ENCODE results near the gene PPP1R13L.

PPP1R13L gene

DNA sequence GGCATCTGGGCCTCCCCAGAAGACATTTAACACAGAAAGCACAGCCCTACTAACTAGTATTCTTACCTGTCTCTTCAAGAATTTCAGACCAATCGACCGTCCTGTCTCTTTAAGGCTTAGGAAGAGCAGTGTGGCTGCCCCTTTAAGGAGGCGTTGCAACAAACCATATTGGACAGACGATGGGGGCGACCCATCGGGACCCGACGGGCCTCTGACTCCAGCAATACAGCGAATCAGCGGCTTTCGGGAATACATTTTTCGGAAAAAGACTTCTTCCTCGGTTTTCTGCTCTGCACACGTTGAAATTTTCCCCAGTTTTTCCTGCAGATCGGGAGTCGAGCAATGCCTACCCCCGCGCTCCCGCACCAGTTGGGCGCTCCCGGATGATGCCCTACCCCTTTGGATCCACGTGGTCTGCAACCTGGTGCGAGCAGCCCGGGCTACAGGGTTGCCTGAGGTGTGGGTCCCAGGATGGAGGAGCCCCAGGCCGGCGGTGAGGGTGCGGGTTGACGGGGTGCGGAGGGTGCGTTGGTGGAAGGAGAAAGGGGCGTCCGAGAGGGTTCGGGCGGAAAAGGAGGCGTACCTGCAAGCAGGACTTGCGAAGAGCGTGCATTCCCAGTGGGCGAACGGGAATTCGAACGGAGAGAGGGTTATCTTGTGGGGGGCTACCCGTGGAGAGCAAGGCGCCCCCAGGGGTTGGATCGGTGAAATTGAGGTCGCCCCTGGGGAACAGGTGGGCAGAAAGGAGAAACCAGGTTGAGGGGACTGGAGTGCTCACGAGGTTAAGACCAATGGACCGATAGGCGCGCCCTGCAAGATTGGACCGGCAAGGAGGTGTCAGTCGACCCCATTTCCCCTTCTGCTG, 1.6 kb upstream of the PPP1R13L start, which contains the start of gene POLR1G:
Gene POLR1G, plus strand, starts transcription at position 419 of the 865 bp plus-strand sequence. Its CDS starts 53 bp downstream, at position 472.
- DNase-seq: peak; percentile 83

DNA sequence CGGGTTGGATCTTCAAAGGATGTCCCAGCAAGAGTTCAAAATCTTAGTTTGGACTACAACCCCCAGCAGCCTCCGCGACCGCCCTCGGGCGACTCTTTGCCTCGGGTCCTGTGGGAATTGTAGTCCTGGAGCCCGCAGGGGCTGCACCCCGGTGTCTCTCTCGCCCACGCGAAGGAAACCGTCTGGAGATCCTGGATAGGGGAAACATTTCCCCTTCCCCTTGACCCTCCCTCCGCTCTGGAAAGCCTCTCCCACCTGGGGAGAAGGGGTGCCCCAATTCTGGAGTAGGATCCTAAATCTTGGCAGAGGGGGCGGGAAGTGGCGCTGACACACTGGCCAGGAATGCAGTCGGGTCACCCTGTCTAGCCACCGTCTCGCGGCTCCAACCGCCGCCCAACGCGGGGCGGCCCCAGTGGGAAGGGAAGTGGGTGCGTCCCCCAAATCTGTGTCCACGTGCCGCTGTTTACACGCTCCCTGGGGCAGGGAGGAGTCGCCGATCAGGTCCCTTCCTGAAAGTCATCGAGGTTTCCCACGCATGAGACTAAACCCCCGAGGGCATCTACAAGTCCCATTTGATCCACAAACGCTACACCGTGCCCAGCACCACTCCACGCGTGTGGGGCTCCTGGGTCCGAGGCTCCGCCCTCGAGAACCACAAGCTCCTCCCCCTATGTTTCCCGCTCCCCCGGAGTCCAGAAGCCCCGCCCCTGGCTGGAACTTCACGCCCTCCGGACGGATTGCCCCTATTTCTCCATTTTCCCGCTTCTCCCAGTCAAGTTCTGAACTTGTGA, 761 bp upstream of the PPP1R13L start:
- peak; percentile 79 for DNase-seq

DNA sequence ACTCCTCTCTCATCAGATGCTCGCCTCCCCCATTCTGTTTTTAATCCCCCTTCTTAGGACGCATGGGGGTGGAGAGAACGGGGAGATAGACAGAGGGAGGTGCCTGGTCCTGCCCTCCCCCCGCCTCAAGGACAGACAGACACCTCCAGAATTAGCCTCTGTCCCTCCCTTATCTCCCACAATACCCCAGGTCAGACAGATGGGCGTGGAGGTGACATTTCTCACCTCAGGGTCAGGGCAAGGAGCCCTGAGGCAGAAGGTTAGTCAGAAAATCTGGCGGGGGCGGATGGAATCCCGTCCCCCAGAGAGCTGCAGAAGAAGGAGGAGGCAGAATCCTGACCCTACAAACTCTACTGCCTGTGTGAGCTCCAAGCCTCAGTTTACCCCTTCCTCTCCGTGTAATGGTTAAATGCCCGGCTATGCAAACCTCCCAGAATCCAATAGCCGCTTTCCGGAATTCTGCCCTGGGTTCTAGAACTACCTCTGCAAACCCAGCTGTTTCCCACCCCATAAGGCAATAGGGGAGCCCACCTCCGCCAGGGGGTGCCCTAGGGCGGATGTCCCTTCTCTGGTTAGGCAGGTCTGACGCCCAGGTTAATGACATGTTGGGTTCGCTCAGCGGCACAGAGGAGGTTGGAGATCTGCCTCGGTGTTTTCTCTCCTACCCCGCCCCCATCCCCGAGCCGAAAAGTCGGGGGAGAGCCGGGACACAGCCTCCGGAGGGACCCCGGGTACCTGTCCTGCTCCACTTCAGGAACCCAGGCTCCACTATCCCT, 900 bp downstream of the PPP1R13L start:
- peak; percentile 48 for DNase-seq

DNA sequence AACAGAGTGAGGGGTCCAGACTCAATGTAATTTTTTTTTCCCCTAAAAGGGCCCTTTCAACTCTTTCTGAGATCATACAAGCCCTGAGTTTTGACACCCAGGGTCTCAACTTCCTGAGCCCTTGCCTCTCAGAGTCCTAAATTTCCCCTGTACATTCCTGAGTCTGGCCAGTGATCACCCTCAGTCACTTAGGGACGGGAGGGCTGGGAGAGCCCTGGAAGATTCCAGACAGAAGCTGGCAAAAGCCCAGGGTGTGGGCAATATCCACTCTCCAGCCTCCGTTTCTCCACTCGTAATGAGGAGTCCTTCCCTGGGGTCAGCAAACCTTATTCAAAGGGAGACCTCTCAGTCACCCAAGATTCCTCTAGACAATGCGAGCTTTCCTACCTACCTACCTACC, 1.6 kb downstream of the PPP1R13L start:
- no peak for DNase-seq

DNA sequence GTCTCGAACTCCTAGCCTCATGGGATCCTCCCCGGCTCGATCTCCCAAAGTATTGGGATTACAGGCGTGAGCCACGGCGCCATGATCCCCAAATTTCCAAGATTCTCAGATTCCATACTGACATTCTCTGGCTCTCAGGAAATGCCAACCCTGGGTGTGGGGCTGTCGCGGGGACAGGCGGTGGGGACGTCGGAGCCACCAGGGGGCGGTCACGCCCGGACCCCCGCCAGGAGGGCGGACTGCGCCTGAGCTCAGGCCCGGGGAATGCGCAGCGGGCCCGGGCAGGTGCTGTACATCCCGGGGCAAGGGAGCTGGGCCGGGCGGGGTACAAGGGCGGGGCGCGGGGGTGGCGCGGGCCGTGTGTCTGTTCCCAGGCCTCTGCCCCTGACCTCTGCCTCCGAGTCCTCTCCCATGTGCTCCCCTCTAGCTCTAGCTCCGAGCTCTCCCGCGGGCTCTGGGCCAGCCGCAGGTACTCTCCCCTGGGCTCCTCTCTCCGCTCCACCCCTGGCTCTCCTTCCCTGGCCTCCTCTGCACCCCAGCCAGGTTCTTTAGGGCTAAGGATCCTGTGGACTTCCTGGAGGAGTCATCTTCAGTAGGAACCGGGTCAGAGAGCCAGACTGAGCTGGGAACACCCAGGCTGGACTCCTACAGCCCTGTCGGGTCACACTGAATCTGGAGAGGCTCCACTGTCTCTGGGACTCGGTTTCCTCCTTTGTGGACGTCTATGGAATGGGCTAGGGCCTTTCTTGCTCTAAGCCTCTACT, 2.4 kb downstream of the PPP1R13L start:
- DNase-seq: no peak

DNA sequence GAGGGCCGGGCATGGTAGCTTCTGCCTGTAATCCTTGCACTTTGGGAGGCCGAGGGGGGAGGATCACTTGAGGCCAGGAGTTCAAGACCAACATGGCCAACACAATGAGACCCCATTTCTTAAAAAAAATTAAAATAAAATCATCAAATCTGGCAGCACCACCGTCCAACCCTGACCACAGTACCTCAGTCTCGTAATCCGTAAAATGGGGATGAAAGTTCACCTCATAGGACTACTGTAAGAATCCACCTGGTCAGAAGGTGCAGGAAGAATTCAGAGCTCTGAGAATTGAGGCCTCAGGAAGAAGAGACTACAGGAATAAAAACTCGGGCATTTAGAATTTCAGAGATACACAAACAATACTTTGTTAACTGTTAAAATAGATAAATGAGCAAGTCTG, 3.1 kb downstream of the PPP1R13L start:
- no peak for DNase-seq

DNA sequence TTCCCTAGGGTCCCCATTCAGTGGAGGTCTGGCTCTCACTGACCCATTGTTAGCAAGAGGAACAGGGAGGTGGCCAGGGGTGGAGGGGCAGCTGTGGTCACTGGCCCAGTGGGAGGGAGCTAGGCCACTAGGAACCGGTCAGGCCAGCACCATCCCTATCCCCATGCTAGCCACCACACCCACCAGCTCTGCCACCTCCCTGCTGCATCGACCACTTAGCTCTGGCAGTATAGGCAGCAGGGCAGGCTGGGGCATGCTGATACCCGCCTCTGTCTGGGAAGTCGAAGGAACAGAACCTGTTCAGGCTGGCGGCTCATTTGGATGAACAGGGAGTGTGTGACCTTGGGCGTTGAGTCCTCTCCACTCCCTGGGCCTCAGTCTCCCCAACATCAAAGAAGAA, 4.7 kb downstream of the PPP1R13L start:
- DNase-seq: no peak

DNA sequence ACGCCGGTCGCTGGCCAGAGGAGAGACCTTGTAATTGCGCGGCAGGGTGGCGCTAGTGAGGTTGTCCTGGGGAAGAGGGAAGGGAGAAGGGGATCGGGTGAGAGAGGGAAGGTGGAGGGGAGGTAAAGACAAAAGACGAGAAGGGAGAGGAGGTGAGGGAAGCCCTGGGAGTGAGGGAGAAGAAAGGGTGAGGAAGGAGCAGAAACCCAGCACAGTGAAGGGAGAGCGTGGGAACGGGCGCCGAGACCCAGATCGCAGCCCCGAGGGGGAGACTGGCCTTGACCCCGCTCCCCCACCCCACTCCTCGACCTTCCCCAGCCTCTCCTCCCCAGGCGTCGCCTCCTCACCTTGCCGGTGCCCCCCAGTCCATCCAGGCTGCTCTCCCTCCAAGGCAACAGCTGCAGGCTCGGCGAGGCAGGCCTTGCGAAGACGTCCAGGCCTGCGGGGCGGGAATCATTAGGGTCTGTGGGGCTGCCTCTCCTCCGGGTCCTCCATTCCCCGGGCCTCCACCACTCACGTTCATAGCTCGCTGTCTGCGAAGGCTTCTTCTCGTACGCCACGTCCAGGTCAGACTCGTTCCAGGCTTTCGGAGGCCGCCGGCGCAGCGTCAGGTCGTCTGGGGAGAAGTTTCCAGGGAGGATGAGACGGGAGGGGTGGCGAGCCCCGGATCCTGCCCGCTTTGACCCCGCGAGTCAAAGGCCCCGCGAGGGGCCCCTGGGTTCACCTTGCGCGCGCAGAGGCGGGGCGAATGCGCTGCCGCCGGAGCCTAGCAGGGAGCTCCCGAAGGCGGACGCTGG, 8.8 kb downstream of the PPP1R13L start:
- no peak for DNase-seq

DNA sequence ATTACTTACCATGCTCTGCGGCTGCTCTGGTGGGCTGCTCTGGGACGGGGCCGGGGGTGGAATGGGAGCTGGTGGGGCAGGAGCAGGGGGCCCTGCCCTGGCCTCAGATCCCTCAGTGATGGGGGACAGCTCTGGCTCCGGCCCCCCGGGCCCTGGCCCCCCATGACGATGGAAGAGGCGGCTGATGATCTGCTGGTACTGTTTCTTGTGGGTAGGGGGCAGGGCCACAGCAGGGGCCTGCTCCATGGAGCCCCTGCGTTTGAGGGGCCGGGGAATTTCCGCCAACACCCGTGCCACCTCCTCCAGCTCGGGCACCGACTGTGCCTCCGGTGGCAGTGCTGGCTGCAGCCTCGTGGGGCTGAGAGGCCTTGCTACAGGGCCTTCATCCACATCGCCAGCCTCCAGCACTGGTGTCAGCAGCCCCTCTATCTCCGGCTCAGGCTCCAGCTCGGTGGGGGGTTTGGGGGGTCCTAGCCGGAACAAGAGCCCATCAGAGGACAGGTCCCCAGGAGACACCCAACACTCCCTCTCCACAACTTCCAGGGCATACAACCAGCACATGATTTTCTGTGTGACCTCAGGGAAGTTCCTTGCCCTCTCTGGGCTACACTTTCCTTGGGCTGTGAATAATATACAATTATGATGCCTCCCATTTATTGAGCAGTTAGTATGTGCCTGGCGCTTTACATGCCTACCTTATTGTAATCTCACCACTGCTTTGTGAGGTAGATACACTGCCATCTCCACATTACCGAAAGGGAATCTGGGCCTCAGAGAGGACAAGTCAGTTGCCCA, 12.8 kb downstream of the PPP1R13L start:
- DNase-seq: no peak

DNA sequence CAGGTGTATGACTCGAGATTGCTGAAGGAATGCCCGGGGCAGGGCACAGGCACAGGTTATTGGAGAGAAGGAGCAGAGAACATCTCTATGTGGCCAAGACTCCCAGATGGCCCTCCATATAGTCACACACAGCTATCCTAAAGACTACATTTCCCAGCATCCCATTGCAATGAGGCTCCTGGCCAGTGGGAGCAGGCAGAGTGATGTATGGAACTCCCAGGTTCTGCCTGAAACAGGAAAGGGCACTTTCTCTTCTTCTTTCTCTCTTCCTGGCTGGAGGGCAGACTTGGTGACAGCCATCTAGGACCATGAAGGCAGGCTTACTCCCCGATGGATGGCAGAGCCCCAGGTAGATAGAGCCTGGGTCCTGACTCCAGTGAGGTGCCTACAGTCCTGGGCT, 13.5 kb downstream of the PPP1R13L start:
- no peak for DNase-seq

DNA sequence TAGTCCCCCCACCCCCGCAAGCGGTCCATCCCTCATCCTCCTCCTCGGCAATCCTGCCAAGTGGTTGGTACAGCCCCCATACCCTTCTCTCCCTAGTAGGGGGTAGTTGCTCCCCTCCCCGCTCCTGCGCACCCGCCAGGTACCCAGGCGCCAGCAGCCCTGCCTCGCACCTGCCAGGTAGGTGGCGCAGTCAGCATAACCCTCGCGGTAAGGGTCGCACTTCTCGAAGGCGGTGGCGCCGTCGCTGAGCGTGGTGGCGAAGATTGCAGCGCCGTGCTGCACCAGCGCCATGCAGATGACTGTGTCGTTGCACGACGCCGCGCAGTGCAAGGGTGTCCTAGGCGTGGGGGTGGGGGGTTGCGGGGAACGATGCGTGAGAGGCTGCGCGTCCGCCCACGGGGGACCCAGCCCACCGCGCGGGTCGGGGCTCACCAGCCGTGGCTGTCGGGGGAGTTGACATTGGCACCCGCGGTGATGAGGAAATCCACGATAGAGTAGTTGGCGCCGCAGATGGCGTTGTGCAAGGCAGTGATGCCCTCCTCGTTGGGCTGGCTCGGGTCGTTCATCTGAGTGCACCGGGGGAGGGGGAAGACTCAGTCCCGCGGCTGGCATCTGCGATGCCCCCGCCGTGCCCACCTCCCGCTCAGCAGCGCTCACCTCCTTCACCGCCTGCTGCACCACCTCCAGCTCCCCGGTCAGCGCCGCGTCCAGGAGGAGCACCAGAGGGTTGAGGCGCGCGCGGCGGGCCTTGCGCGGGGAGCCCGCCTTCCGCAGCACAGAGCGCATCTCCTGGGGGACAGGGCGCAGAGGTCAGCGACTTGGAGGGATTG, 19.3 kb downstream of the PPP1R13L start:
- DNase-seq: no peak

DNA sequence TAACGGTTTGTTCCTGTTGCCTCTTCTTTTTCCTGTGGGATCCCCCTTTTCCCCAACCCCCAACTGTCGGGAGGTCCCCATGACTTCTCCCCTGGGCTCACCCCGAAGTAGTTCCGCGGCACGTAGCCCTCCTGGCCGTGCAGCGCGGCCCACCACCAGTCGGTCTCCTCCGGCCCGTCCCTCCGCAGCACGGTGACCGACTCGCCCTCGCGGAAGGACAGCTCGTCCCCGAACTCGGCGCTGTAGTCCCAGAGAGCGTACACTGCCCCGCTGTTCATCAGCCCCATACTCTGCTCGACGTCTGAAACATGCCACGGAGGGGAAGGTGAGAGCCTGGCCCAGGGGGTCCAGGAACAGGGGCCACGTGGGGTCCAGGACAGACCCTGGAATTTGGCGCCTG, 22.4 kb downstream of the PPP1R13L start:
- no peak for DNase-seq

DNA sequence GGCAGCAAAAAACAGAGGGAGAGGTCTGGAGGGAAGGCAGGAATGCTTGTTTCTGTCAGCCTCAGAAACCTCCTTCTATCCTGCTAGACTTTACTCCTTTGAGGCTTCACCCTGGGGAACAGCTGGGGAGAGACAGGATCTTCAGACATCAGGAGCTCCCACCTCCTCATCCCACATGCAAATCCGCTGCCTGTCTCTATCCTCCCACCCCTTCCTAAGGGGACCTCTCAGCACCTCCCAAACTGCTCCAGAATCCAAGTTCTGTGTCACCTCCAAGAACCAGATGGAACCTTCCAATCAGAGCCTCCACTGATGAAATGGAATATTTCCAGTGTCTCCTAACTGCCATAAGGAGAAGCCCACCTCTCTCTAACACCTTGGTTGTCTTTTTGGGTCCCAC, 24.8 kb downstream of the PPP1R13L start:
- DNase-seq: no peak

DNA sequence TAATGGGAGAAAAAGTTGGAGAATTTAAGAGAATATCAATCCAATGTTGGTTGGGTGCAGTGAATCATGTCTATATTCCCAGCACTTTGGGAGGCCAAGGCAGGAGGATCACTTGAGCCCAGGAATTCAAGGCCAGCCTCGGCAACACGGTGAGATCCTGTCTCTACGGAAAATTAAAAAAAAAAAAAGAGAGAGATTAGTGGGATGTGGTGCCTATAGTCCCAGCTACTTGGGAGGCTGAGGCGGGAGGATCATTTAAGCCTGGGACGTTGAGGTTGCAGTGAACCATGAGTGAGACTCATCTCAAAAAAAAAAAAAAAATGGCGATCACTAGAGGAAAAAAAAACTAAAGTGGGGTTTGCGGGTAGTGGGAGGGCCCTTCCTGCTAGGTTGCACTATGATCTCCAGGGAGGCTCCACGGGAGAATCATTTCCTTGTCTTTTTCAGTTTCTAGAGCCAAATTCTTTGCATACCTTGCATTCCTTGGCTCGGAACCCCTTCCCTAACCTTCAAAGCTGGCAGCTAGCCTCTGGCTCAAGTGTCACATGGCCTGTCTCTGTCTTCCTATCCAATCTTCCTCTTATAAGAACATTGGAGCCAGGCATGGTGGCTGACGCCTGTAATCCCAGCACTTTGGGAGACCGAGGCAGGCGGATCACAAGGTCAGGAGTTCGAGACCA, 28.7 kb downstream of the PPP1R13L start:
- DNase-seq: no peak

DNA sequence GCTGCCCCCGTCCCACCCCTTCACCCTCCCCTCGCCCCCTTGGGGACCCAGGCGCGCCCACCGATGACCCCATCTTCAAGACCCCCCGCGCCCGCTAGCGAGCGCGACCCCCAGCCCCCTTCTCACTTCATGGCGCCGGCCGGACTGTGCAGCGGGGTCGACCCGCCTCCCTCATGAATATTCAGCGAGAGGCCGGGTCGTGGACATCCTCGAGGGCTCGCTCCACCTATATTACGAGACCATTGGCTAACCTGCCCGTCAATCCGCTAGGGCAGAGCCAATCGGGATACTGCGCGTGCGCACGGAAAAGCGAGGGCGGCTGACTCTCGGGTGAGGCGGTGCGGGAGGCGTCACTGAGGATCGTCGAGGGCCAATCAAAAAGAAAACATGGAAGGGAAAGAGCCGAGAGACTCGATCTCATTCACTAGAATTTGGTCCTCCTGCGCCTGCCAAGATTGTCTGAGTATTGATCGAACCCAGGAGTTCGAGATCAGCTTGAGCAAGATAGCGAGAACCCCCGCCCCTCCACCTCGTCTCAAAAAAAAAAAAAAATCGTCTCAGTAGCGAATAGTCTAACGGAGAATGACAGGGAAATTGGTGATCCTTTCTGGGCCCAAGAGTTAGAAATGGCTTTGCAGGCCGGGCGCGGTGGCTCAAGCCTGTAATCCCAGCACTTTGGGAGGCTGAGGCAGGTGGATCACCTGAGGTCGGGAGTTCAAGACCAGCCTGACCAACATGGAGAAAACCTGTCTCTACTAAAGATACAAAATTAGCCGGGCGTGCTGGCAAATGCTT, 34.3 kb downstream of the PPP1R13L start, which contains the start of gene ERCC2:
Gene ERCC2, minus strand, starts transcription at position 164 of the 795 bp plus-strand sequence. Its CDS starts 33 bp downstream, at position 131.
- peak; percentile 99 for DNase-seq

DNA sequence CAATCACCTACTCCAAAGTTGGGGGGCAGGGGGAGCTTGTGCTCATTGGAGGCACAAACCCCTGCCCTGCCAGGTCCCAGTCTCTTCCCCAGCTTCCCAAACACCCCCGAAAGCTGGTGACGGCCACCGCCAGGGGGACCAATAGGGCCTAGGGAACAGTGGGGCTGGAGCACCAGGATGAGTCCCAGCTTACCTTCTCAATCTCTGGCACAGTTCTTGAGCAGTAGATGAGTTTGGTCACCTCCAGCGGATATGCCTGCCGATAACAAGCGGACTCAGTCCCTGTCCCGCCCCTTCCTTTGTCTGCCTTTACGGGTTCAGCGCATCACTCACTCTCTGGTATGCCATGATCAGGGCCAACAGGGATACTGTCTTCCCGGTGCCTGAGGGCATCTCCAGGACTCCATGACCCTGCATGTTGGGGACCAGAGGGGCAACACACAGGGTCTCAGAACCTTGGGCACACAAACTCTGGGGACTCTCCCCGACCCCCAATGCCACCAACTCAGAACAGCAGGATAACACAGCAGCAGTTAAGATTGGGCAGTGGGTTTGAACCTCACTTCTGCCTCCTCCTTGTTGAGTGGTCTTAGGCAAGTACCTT, 36.0 kb downstream of the PPP1R13L start:
- no peak for DNase-seq

DNA sequence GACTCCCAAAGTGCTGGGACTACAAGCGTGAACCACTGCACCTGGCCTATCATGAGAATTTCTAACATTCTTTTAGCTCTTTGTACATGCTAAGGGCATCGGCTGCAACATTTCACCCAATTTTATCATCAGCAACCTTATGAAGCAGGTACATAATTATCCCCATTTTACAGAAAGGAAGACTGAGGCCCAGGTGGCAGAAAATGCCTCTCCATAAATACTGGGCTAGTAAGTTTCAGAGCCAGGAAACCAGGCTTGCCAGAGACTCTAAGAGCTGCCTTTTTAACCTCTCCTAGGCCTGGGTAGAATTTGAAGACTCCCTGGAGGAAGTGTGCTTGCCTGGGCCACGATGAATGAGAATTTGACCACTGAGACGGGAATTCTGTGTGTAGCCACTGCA, 36.7 kb downstream of the PPP1R13L start:
- no peak for DNase-seq

DNA sequence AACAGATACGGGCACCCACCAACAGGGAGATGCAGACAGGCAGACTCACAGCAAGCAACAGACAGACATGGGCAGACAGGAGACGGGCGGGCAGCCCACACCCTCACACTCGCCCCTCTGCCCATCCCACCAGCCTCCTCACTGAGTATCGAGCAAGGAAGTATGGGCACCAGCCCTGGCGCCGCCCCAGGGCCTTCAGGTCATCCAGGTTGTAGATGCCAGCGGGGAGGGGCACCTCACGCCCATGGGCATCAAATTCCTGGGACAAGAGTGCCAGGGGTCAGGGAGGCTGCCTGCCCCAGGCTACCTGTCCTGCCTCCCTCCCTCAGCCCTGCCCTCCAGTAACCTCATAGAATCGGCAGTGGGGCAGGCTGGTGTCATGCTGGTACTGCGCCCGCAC, 40.2 kb downstream of the PPP1R13L start:
- DNase-seq: no peak
